ENCODE measurements around the gene TEDC1.
"Not testable (repeated sequence)": the region's sequence is repeated elsewhere in the genome, so short reads cannot be mapped to it uniquely, and the experiment has no call there.

The TEDC1 gene

GRCh38 chr14:105527826-105528585 lies 37.0 kb downstream of the TEDC1 start:
- peak; percentile 88 for DNase-seq

GRCh38 chr14:105528586-105529318 lies 37.7 kb downstream of the TEDC1 start:
- peak; percentile 76 for DNase-seq

GRCh38 chr14:105529319-105529568 lies 38.2 kb downstream of the TEDC1 start:
- DNase-seq, result no peak

- DNase-seq, result peak; percentile 63
Observed at GRCh38 chr14:105529569-105530284, 38.7 kb downstream of the TEDC1 start.

- DNase-seq, result no peak
Observed at GRCh38 chr14:105530285-105531087, 39.4 kb downstream of the TEDC1 start.

GRCh38 chr14:105531088-105531893 lies 40.2 kb downstream of the TEDC1 start:
- no peak for DNase-seq

- DNase-seq, result no peak
Observed at GRCh38 chr14:105531894-105532623, 41.0 kb downstream of the TEDC1 start.

- DNase-seq, result no peak
Observed at GRCh38 chr14:105532735-105533141, 41.7 kb downstream of the TEDC1 start.

GRCh38 chr14:105533391-105533790 lies 42.3 kb downstream of the TEDC1 start:
- DNase-seq, result no peak

GRCh38 chr14:105533811-105534498 lies 42.9 kb downstream of the TEDC1 start:
- DNase-seq, result no peak

- no peak for DNase-seq
Observed at GRCh38 chr14:105534586-105534985, 43.5 kb downstream of the TEDC1 start.

GRCh38 chr14:105536051-105536450 lies 45.0 kb downstream of the TEDC1 start:
- no peak for DNase-seq

GRCh38 chr14:105536691-105537579 lies 45.9 kb downstream of the TEDC1 start:
- no peak for DNase-seq

- DNase-seq, result peak; percentile 79
Observed at GRCh38 chr14:105537580-105538474, 46.8 kb downstream of the TEDC1 start.

- no peak for DNase-seq
Observed at GRCh38 chr14:105538481-105539049, 47.5 kb downstream of the TEDC1 start.

GRCh38 chr14:105540811-105541210 lies 49.8 kb downstream of the TEDC1 start:
- no peak for DNase-seq

- DNase-seq, result no peak
Observed at GRCh38 chr14:105541218-105541875, 50.3 kb downstream of the TEDC1 start.

GRCh38 chr14:105545676-105546075 lies 54.6 kb downstream of the TEDC1 start:
- DNase-seq, result not testable (repeated sequence)

Measured in activated CD4-positive, alpha-beta T cell treated with anti-CD3 and anti-CD28 coated beads for 48 hours (primary cell).